GM12878 (cell line): ENCODE results near the gene NLRC5. TPM values are rescaled to one million over a fixed set of nuclear protein-coding genes. Genes with fewer than 3 reads are reported as not detected.
A peak's percentile ranks its signal among the peaks of the same experiment; 100 is the strongest.

Source experiments
- ATAC-seq: fragments of 200-7000 bp; cut with Tn5 transposase; 3 replicates; pipeline ENCODE4 v1.9.1; 2020; ENCODE audit warnings: mild to moderate bottlenecking, moderate library complexity
- BruUV-seq: library from RNA; stranded (reverse); fragments of 400-500 nt; replicated peaks from 2 replicates; lab custom pipeline; 2021; lab: Mats Ljungman, UMichigan
- CTCF ChIA-PET: fragments of 300-600 bp; sonication (Branson Sonifier 250); formaldehyde crosslinking; extraction: SDS; loops from one replicate; lab custom pipeline; 2021; ENCODE audit warnings: inconsistent platforms; lab: Yijun Ruan, JAX
- POLR2A ChIA-PET: fragments of 350-600 bp; formaldehyde crosslinking; extraction: SDS; loops from one replicate; lab custom pipeline; 2021; ENCODE audit warnings: inconsistent platforms; lab: Charles Lee
- RAD21 ChIA-PET: fragments of 300-600 bp; sonication (Branson Sonifier 250); formaldehyde crosslinking; loops from one replicate; lab custom pipeline; 2023; ENCODE audit warnings: antibody characterized with exemption; ENCODE audit not compliant: unreplicated experiment; lab: Charles Lee
- SMC1A ChIA-PET: fragments of 300-600 bp; sonication (Branson Sonifier 250); formaldehyde crosslinking; loops from one replicate; lab custom pipeline; 2023; ENCODE audit not compliant: unreplicated experiment, uncharacterized antibody; lab: Charles Lee
- DNase-seq: peaks from one replicate; pipeline ENCODE4 v3.0.0-alpha.2; 2011; ENCODE audit warnings: low read depth, low spot score
- FAIRE-seq: peaks from 3 replicates; lab custom pipeline; 2011; peaks lifted over from hg19 to GRCh38; lab: Jason Lieb, UNC
- H2AFZ ChIP-seq: 2 replicates; pipeline ENCODE4 v1.6.0; 2011; ENCODE audit warnings: low read depth, low read length, control low read depth; ENCODE audit not compliant: control insufficient read depth
- H3K27ac ChIP-seq: 2 replicates; pipeline ENCODE4 v1.5.1; 2011; ENCODE audit warnings: control low read depth; ENCODE audit not compliant: control insufficient read depth, insufficient read depth
- H3K27me3 ChIP-seq, 2 experiments: replicated peaks in 1 of 2; 2 replicates each; pipeline versions ENCODE4 v1.6.0 to v1.6.1; 2011; ENCODE audit warnings: low read length in 1 of 2; ENCODE audit not compliant: control insufficient read depth in 2 of 2, insufficient read depth in 2 of 2
- H3K36me3 ChIP-seq, 2 experiments: 2 replicates each; pipeline ENCODE4 v1.5.1; 2011; ENCODE audit warnings: low read length in 1 of 2; ENCODE audit not compliant: control insufficient read depth in 2 of 2, insufficient read depth in 2 of 2
- H3K4me1 ChIP-seq: 2 replicates; pipeline ENCODE4 v1.6.1; 2011; ENCODE audit warnings: mild to moderate bottlenecking, low read length, moderate library complexity, mixed read lengths; ENCODE audit not compliant: control insufficient read depth, insufficient read depth
- H3K4me2 ChIP-seq: 2 replicates; pipeline ENCODE4 v1.6.0; 2011; ENCODE audit warnings: control low read depth; ENCODE audit not compliant: control insufficient read depth, insufficient read depth
- H3K4me3 ChIP-seq: fragments of 200-600 bp; sonication (generic); 2 replicates; pipeline ENCODE4 v1.5.1; 2016
- H3K79me2 ChIP-seq: 2 replicates; pipeline ENCODE4 v1.6.0; 2011; ENCODE audit warnings: low read length; ENCODE audit not compliant: control insufficient read depth, insufficient read depth
- H3K9ac ChIP-seq: 2 replicates; pipeline ENCODE4 v1.8.0; 2011; ENCODE audit warnings: low read length, control low read depth, mixed read lengths; ENCODE audit not compliant: control insufficient read depth, insufficient read depth
- H3K9me3 ChIP-seq: replicated peaks from 3 replicates; pipeline ENCODE4 v1.5.1; 2011; ENCODE audit warnings: mild to moderate bottlenecking, low read length; ENCODE audit not compliant: control insufficient read depth, insufficient read depth
- H4K20me1 ChIP-seq: 2 replicates; pipeline ENCODE4 v1.6.0; 2011; ENCODE audit not compliant: control insufficient read depth, insufficient read depth
- BACH1 ChIP-seq: fragments of 450-650 bp; IDR thresholded peaks from 2 replicates; pipeline ENCODE4 v1.6.1; 2017; ENCODE audit warnings: mild to moderate bottlenecking, borderline replicate concordance
- BCLAF1 ChIP-seq: fragments of 450-650 bp; IDR thresholded peaks from 2 replicates; pipeline ENCODE4 v1.6.1; 2017; ENCODE audit warnings: antibody characterized with exemption, mild to moderate bottlenecking, moderate library complexity
- CHD2 ChIP-seq: IDR thresholded peaks from 2 replicates; pipeline ENCODE4 v1.6.1; 2011; ENCODE audit warnings: low read depth, low read length, improper control_type of control experiment, borderline replicate concordance
- HSF1 ChIP-seq: fragments of 150-350 bp; IDR thresholded peaks from 2 replicates; pipeline ENCODE4 v1.6.1; 2014; ENCODE audit warnings: mild to moderate bottlenecking, low read depth, low read length
- IKZF2 ChIP-seq, 2 experiments: fragments of 450-650 bp; IDR thresholded peaks; 2 replicates each; pipeline ENCODE4 v1.6.1; 2017; ENCODE audit warnings: mild to moderate bottlenecking in 2 of 2, moderate library complexity in 2 of 2
- LARP7 ChIP-seq: fragments of 450-650 bp; IDR thresholded peaks from 2 replicates; pipeline ENCODE4 v1.6.1; 2017; ENCODE audit warnings: mild to moderate bottlenecking
- NR2F1 ChIP-seq: fragments of 450-650 bp; conservative IDR thresholded peaks from 2 replicates; pipeline ENCODE4 v1.6.1; 2017; ENCODE audit warnings: mild to moderate bottlenecking
- PAX5 ChIP-seq: IDR thresholded peaks from 2 replicates; pipeline ENCODE4 v1.6.1; 2011; ENCODE audit warnings: low read depth, low read length, borderline replicate concordance
- RFX5 ChIP-seq: IDR thresholded peaks from 2 replicates; pipeline ENCODE4 v1.6.1; 2011; ENCODE audit warnings: low read depth, low read length, improper control_type of control experiment
- SIX5 ChIP-seq: IDR thresholded peaks from 2 replicates; pipeline ENCODE4 v1.6.1; 2011; ENCODE audit warnings: mild to moderate bottlenecking, low read depth, low read length, moderate library complexity; ENCODE audit not compliant: severe bottlenecking
- SMAD5 ChIP-seq: IDR thresholded peaks from 2 replicates; pipeline ENCODE4 v1.6.1; 2016; ENCODE audit warnings: antibody characterized with exemption, low read depth
- SMC3 ChIP-seq: IDR thresholded peaks from 2 replicates; pipeline ENCODE4 v1.6.1; 2011; ENCODE audit warnings: low read length, improper control_type of control experiment, borderline replicate concordance
- WGBS: methylation state at CpG from one replicate; pipeline ENCODE4 v1.1.6; 2016; ENCODE audit warnings: low lambda C conversion rate; ENCODE audit not compliant: insufficient replicate concordance, insufficient coverage; ENCODE audit errors: missing lambda C conversion rate; 5-methylcytosine and 5-hydroxymethylcytosine counted together
- in situ Hi-C: fragments of 300-500 bp; cut with MboI; formaldehyde crosslinking; loops from 9 replicates; pipeline ENCODE4 v1.14.3; 2018; ENCODE audit warnings: mixed read lengths
- intact Hi-C: fragments of 100-400 bp; cut with micrococcal nuclease; formaldehyde crosslinking; loops from one replicate; pipeline ENCODE4 v1.14.2; 2022; ENCODE audit not compliant: unreplicated experiment
- polyA plus RNA-seq, 11 experiments: library from polyadenylated mRNA; depleted of rRNA in 4 of 11; unstranded in 6 of 11; stranded (reverse) in 5 of 11; fragments of >200 nt; fragmentation: Nextera tagmentation in 4 of 11; fragmentation: Illumina TruSeq in 1 of 11; extraction: Ambion mirVana in 4 of 11; extraction: Trizol in 1 of 11; gene quantifications; 1 replicate in 1 of 11; 2 replicates in 10 of 11; pipeline versions ENCODE4 v1.2.1 to v1.2.3, GENCODE V29; 2011 to 2016; ENCODE audit warnings: inconsistent platforms in 2 of 11, missing spikeins in 2 of 11, low read depth in 1 of 11
- total RNA-seq, 4 experiments: library from RNA; depleted of rRNA in 3 of 4; stranded (reverse); fragments of >200 nt in 3 of 4; fragmentation: Illumina TruSeq in 1 of 4; extraction: Trizol in 1 of 4; gene quantifications; 2 replicates each; pipeline versions ENCODE4 v1.2.1 to v1.2.3, GENCODE V29; 2013 to 2021
- TF ChIP-seq, protein P1 (sequence below): IDR thresholded peaks from 2 replicates; pipeline ENCODE4 v1.6.1; 2012; ENCODE audit warnings: improper control_type of control experiment, low read depth, low read length; ENCODE audit not compliant: insufficient replicate concordance

The NLRC5 gene
- total and polyA plus RNA-seq, 10 of the 15 experiments (the other 5 are each of a cell fraction or from before 2014, with no cell fraction given), result 13.1 to 105 (median 57.3) TPM

GRCh38 chr16:57045694-57046381 lies 56.5 kb downstream of the NLRC5 start:
- BruUV-seq, result no TSS peak
- 10% methylated on average over 13 of the region's 13 CpGs for WGBS
- ChIA-PET CTCF (interaction anchor here (0.6 to 3.7 kb wide), 33 partner anchors 8 to 253 kb away, joined by 3 to 212 read pairs (median 5); partner anchors contain the start of genes CETP, CPNE2 and NLRC5), RAD21 (interaction anchor here (0.6 to 4.0 kb wide), 28 partner anchors 13 to 346 kb away, joined by 3 to 115 read pairs (median 4); partner anchors contain the start of genes CPNE2 and NLRC5), POLR2A (interaction anchor here (0.7 to 3.9 kb wide), 10 partner anchors 27 to 102 kb away, joined by 3 to 21 read pairs (median 6); partner anchors contain the start of gene NLRC5), SMC1A (interaction anchor here (0.9 to 3.7 kb wide), 22 partner anchors 13 to 188 kb away, joined by 3 to 111 read pairs (median 4); partner anchors contain the start of genes CETP and NLRC5)
- ATAC-seq, result peak; percentile 43
- Histone ChIP-seq H3K36me3 (peaks cover under 1 to 15% of the 10 kb centered on the region in 2 experiments; a peak in 3 of 4 replicates), H3K4me1 (peaks cover 90% of the 10 kb centered on the region), H3K27ac (peak overlapping the region; percentile 76), H3K4me2 (peak overlapping the region; percentile 73), H4K20me1 (no peaks in the 10 kb centered on the region), H3K79me2 (peaks cover 1% of the 10 kb centered on the region; the same call in 1 of the 2 replicates), H2AFZ (peak overlapping the region; percentile 26), H3K9me3 (no peaks in the 10 kb centered on the region), H3K27me3 (no peaks in the 10 kb centered on the region), H3K9ac (peak overlapping the region; percentile 37), H3K4me3 (no peak overlapping the region)
- DNase-seq, result peak; percentile 55
- no peak for FAIRE-seq
- in situ Hi-C loops (no loop called here), intact Hi-C loops (loop anchor here (1.0 to 5.0 kb wide), 2 partner anchors 82 to 184 kb away; no protein-coding TSS in a partner anchor)
- TF ChIP-seq LARP7 (peak; percentile 26; the same call in 1 of the 2 replicates), HSF1 (no peak), NR2F1 (0 out of 2 replicates have a peak, but pooled peaks have one; percentile 52), SIX5 (no peak), BACH1 (peak; percentile 67; the same call in 1 of the 2 replicates), SMAD5 (no peak), CHD2 (peak; percentile 51; the same call in 1 of the 2 replicates), IKZF2 (IDR thresholded peaks at IDR 0.05) (peak; percentile 85 to 87), PAX5 (peak; percentile 44; the same call in 1 of the 2 replicates), RFX5 (0 out of 2 replicates have a peak, but pooled peaks have one; percentile 7), BCLAF1 (no peak), SMC3 (peak; percentile 87)
- TF ChIP-seq, protein P1, sequence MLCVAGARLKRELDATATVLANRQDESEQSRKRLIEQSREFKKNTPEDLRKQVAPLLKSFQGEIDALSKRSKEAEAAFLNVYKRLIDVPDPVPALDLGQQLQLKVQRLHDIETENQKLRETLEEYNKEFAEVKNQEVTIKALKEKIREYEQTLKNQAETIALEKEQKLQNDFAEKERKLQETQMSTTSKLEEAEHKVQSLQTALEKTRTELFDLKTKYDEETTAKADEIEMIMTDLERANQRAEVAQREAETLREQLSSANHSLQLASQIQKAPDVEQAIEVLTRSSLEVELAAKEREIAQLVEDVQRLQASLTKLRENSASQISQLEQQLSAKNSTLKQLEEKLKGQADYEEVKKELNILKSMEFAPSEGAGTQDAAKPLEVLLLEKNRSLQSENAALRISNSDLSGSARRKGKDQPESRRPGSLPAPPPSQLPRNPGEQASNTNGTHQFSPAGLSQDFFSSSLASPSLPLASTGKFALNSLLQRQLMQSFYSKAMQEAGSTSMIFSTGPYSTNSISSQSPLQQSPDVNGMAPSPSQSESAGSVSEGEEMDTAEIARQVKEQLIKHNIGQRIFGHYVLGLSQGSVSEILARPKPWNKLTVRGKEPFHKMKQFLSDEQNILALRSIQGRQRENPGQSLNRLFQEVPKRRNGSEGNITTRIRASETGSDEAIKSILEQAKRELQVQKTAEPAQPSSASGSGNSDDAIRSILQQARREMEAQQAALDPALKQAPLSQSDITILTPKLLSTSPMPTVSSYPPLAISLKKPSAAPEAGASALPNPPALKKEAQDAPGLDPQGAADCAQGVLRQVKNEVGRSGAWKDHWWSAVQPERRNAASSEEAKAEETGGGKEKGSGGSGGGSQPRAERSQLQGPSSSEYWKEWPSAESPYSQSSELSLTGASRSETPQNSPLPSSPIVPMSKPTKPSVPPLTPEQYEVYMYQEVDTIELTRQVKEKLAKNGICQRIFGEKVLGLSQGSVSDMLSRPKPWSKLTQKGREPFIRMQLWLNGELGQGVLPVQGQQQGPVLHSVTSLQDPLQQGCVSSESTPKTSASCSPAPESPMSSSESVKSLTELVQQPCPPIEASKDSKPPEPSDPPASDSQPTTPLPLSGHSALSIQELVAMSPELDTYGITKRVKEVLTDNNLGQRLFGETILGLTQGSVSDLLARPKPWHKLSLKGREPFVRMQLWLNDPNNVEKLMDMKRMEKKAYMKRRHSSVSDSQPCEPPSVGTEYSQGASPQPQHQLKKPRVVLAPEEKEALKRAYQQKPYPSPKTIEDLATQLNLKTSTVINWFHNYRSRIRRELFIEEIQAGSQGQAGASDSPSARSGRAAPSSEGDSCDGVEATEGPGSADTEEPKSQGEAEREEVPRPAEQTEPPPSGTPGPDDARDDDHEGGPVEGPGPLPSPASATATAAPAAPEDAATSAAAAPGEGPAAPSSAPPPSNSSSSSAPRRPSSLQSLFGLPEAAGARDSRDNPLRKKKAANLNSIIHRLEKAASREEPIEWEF, result peak; percentile 61
